ENCODE data around the gene NXF1. TPM values are rescaled to one million over a fixed set of nuclear protein-coding genes. Genes with fewer than 3 reads are reported as not detected.

The NXF1 gene
- total and polyA plus RNA-seq, 2 of the 13 experiments (the other 11 are each of a cell fraction or from before 2014, with no cell fraction given) = 30.4 to 30.9 TPM

GRCh38 chr11:62841361-62842170 lies 36.3 kb upstream of the NXF1 start (continued):
- TF ChIP-seq ZSCAN31 (CRISPR knock-in tag; IDR thresholded peaks at IDR 0.05; ENCODE audit: low read depth) = peak; percentile 69; the same call in 1 of the 2 replicates
- TF ChIP-seq, protein P1, sequence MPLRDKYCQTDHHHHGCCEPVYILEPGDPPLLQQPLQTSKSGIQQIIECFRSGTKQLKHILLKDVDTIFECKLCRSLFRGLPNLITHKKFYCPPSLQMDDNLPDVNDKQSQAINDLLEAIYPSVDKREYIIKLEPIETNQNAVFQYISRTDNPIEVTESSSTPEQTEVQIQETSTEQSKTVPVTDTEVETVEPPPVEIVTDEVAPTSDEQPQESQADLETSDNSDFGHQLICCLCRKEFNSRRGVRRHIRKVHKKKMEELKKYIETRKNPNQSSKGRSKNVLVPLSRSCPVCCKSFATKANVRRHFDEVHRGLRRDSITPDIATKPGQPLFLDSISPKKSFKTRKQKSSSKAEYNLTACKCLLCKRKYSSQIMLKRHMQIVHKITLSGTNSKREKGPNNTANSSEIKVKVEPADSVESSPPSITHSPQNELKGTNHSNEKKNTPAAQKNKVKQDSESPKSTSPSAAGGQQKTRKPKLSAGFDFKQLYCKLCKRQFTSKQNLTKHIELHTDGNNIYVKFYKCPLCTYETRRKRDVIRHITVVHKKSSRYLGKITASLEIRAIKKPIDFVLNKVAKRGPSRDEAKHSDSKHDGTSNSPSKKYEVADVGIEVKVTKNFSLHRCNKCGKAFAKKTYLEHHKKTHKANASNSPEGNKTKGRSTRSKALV (CRISPR knock-in tag; IDR thresholded peaks at IDR 0.05) = peak; percentile 91
- TF ChIP-seq CREBL2 (CRISPR knock-in tag; IDR thresholded peaks at IDR 0.05; ENCODE audit: borderline replicate concordance) = 0 out of 2 replicates have a peak, but pooled peaks have one; percentile 38
- no peak for TF ChIP-seq SOX6 (IDR thresholded peaks at IDR 0.05)
- TF ChIP-seq SOX6 (CRISPR knock-in tag; IDR thresholded peaks at IDR 0.05) = peak; percentile 82
- no peak for TF ChIP-seq DPF2 (CRISPR knock-in tag; IDR thresholded peaks at IDR 0.05; ENCODE audit: borderline replicate concordance, low read depth)
- TF ChIP-seq ZBTB8A (CRISPR knock-in tag; IDR thresholded peaks at IDR 0.05; ENCODE audit: borderline replicate concordance, low read depth) = peak; percentile 87; the same call in 1 of the 2 replicates
- TF ChIP-seq ZBTB7B (CRISPR knock-in tag; IDR thresholded peaks at IDR 0.05) = peak; percentile 27; the same call in 1 of the 2 replicates
- 0 out of 2 replicates have a peak, but pooled peaks have one; percentile 80 for TF ChIP-seq ISL2 (CRISPR knock-in tag; IDR thresholded peaks at IDR 0.05)
- TF ChIP-seq HNRNPH1 (optimal IDR thresholded peaks at IDR 0.05; ENCODE audit: low read depth, low read length) = no peak
- TF ChIP-seq ZNF562 (CRISPR knock-in tag; IDR thresholded peaks at IDR 0.05; ENCODE audit: borderline replicate concordance) = peak; percentile 95
- no peak; the same call in 1 of the 2 replicates for TF ChIP-seq TEAD2 (CRISPR knock-in tag; IDR thresholded peaks at IDR 0.05)
- no peak for TF ChIP-seq HDAC1 (CRISPR knock-in tag; IDR thresholded peaks at IDR 0.05)
- no peak; the same call in 1 of the 2 replicates for TF ChIP-seq ZNF782 (CRISPR knock-in tag; IDR thresholded peaks at IDR 0.05; ENCODE audit: borderline replicate concordance)
- no peak for TF ChIP-seq SETDB1 (CRISPR knock-in tag; IDR thresholded peaks at IDR 0.05; ENCODE audit: borderline replicate concordance)
- no peak for TF ChIP-seq PTBP1 (IDR thresholded peaks at IDR 0.05; ENCODE audit: low read depth, low read length, poor library complexity, severe bottlenecking)
- no peak for TF ChIP-seq LCORL (IDR thresholded peaks at IDR 0.05)
- TF ChIP-seq LCORL (CRISPR knock-in tag; IDR thresholded peaks at IDR 0.05) = peak; percentile 44; the same call in 1 of the 2 replicates
- TF ChIP-seq ZNF629 (CRISPR knock-in tag; conservative IDR thresholded peaks at IDR 0.05) = peak; percentile 60
- peak; percentile 91 to 96 for TF ChIP-seq ATF4 (CRISPR knock-in tag; IDR thresholded peaks at IDR 0.05)
- TF ChIP-seq SNRNP70 (IDR thresholded peaks at IDR 0.05; ENCODE audit: low read depth, low read length) = no peak
- TF ChIP-seq NCOA2 (CRISPR knock-in tag; IDR thresholded peaks at IDR 0.05) = peak; percentile 91
- TF ChIP-seq ZNF652 (CRISPR knock-in tag; IDR thresholded peaks at IDR 0.05; ENCODE audit: borderline replicate concordance, low read depth) = peak; percentile 77; the same call in 1 of the 2 replicates
- TF ChIP-seq, protein P2, sequence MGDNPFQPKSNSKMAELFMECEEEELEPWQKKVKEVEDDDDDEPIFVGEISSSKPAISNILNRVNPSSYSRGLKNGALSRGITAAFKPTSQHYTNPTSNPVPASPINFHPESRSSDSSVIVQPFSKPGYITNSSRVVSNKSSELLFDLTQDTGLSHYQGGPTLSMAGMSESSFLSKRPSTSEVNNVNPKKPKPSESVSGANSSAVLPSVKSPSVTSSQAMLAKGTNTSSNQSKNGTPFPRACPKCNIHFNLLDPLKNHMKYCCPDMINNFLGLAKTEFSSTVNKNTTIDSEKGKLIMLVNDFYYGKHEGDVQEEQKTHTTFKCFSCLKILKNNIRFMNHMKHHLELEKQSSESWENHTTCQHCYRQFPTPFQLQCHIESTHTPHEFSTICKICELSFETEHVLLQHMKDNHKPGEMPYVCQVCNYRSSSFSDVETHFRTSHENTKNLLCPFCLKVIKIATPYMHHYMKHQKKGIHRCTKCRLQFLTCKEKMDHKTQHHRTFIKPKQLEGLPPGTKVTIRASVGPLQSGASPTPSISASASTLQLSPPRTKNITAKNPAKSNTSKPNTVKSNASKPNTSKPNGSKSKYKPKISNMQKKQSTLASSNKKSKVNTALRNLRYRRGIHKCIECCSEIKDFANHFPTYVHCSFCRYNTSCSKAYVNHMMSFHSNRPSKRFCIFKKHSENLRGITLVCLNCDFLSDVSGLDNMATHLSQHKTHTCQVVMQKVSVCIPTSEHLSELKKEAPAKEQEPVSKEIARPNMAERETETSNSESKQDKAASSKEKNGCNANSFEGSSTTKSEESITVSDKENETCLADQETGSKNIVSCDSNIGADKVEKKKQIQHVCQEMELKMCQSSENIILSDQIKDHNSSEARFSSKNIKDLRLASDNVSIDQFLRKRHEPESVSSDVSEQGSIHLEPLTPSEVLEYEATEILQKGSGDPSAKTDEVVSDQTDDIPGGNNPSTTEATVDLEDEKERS (CRISPR knock-in tag; IDR thresholded peaks at IDR 0.05) = peak; percentile 72
